Left forelimb (tissue), 1 donor: ENCODE data around the gene IQSEC1.
A peak's percentile ranks its signal among the peaks of the same experiment; 100 is the strongest.

Experiments
- DNase-seq: peaks from one replicate; pipeline ENCODE4 v3.0.0-alpha.2; 2018; ENCODE audit warnings: low spot score

Gene IQSEC1

DNA sequence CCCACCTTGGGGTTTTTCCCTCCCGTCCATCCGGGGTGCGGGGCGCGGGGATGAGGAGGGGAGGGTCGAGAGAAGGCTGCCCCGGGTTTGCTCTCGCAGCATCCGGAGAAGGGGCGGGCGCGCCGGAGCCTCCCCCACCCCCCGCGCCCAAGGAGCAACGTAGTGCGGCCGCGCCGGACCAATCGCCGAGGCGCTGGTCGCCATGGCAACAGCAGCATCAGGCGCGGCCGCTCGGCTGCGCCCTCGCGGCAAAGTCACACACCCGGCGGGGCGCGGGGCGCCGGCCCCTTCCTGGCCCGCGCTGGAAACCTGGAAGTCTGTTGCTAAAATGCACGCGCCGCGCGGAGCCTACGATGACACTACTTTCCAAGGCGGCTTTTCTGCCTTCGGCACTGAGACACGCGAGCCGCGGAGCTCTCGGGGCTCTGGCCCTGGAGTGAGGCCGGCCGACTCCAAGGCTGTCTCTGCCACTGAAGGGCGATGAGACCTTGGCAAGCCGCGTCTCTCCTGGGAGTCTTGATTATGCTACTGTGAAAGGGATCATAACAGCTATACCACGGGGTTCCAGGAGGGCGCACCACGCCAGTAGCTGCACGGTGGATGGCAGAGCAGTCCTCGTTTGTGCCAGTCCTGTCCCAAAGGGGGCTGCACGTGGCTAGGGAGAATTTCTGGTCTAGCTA lies at the start of gene IQSEC1:
Gene IQSEC1 (minus strand): TSS at position 104 of the 680 bp plus-strand sequence. CDS start 415 bp downstream, outside the sequence.
- DNase-seq: peak; percentile 76

DNA sequence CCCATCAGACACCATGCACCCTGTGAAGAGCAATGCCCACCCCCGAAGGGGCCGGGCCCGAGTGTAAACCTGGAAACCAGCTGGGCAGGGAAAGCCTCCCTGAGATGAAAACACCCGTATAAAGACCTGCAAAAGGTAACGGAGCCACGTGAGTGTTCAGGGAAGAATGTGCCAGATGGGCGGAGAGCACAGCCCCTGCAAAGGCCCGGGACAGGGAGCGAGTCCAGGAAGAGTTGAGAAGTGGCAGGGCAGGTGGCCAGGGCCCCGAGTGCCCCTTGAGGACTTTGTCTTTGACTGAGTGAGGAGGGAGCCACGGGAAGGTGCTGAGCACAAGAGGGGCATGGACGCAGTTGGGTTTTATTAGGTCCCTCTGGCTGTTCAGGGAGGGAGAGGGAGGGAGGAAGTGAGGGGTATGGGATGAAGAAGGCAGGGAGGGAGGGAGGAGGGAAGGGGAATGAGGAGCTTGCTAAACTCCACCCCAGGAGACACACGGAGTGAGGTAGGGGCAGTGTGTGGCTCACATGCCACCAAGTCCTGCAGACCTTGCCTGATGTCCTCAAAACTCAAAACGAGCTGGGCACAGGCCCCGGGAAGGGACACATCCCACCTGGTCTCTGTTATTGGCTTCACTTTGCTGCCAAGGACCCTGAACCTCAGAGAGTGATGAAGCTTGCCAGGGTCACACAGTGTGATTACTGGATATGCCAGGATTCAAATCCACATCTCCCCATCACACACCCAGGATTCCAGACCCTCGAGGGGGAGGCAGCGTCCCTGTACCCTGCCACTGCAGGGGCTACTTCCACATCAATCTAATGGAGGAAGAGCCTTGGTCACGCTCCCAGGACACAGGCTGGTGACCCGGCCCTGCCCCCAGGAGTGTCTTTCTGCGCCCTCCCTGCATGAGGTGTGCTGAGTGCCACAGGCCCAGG lies 49.1 kb upstream of the IQSEC1 start:
- peak; percentile 54 for DNase-seq

DNA sequence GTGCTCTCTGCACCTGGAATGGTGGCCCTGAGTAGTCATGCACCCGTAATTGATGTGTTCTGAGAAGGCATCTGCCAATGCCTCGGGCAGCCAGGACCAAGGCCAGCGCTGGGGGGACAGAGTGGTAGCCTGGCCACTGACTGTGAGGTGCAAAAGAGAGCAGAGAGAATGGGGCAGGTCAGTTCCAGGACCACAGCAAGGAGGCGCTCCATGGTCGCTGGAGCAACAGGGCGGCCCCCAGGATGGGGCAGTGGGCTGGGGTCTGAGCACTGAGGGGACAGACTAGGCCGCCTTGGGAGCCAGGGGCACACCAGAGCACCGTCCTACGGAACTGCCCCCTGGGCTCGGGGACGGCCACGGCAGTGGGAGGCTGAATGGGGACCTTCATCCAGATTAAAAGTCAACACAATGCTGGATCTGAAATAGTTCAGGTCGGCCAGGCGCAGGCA lies 48.3 kb upstream of the IQSEC1 start:
- DNase-seq: peak; percentile 40

DNA sequence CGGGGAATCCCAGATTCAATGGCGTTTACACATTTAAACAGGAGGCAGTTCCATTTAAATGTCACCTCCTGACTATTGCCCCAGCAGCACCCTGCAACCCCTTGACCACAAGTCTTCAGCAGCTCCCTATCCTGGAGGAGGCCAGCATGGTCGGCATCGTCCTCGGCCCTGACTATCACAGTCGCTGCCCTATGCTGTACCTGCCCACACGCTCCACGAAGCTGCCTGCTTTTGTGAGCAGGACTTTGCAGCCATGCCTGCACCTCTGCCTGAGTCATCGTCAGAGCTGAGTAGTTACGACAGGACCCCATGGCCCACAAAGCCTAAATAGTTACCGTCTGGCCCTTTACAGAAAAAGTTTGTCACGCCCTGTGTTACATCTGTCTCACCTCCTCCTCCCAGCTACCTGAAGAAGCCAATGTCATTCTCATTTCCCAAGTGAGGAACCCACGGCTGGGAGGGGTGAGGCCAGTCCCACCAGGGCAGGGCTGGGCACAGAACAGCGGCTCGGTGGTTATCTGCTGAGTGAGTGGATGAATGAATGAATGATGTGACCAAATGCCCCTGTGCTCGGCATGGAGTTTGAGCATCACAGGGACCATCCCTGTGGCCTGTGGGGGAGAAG lies 47.8 kb upstream of the IQSEC1 start:
- DNase-seq: peak; percentile 47

DNA sequence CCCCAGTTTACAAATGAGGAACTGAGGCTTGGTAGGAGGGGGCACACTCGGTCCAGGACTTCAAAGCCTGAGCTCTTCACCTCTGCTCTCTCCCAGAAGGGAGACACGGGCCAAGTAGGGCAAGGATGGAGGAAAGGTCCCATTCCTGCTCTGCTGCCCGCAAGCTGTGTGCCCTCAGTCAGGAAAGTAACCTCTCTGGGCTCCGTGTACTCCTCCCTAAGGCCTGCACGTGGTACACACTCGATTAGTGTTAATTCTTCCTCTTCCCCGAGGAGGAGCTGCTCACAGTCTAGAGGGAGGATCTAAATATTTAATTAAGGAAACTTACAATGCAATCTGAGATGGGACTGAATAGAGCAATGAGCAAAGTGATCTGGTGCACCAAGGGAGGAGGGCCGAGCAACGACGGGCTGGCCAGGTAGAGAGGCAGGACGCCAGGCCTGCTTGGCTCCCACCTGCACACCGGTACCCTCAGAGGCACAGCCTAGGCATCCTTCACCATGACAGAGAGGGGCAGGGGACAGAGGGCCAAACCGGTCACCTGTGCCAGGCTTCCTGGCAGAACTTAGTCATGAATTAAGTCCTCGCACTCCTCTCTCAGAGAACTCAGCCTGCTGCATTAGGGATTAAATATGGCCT lies 47.2 kb upstream of the IQSEC1 start:
- DNase-seq: peak; percentile 6

DNA sequence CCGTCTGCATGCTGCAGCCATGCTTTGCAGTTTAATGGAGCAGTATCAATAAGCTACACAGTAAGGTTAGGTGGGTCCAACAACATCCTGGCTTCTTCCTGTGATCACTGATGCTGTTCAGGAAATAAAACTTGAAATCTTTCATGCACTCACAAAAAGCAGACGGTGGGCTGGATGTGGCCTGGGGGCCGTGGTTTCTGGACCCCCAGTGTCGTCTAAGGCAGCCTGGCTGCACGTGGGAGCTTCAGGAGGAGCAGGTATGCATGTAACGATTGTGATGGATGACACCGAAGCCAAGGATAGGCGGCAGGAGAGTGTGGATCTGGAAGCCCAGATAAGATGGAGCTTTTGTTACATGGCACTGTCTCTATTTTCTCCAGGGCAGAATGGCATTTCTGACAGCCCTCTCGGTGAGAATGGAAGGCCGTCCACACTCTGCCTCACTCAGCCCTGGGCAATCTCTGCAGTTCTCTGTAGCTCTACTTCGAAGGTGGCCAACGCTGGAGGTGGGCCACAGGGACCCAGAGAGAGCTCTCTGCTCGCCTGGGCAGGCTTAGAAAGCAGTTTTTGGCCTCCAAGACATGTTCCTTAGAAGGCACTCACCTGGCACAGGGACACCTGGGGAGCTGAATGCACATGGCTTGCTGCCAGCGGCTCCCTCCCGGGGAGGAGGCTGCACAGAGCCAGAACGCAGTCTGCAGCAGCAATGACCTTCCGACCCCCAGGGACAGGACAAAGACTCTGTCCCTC lies 46.4 kb upstream of the IQSEC1 start:
- DNase-seq: peak; percentile 36

DNA sequence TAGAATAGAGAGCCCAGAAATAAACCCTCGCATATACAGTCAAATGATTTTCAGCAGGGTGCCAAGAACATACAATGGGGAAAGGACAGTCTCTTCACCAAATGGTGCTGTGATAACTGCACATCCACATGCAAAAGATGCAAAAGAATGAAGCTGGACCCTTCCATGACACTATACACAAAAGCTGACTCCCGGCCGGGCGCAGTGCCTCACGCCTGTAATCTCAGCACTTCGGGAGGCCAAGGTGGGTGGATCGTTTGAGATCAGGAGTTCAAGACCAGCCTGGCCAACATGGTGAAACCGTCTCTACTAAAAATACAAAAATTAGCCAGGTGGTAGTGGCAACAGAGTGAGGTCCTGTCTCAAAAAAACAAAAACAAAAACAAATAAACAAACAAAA lies 43.2 kb upstream of the IQSEC1 start:
- DNase-seq: peak; percentile 28

DNA sequence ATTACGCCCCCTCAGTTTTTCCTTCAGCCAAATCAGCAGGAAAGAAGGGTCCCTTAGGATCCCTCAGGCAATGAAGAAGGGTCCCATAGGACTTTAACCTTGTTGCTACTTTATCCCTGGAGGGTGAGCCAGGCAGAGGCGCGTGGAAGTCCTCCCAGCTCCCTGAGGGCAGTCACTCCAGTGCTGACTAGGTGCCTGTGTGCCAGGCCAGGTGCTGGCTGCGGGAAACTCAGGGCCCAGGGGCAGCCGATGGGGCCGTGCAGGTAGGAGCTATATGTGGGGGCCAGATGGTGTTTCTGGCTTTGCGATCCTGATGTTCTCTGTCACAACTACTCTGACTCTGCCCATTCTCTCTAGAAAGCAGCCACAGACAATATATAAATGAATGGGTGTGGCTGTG lies 42.8 kb upstream of the IQSEC1 start:
- no peak for DNase-seq

DNA sequence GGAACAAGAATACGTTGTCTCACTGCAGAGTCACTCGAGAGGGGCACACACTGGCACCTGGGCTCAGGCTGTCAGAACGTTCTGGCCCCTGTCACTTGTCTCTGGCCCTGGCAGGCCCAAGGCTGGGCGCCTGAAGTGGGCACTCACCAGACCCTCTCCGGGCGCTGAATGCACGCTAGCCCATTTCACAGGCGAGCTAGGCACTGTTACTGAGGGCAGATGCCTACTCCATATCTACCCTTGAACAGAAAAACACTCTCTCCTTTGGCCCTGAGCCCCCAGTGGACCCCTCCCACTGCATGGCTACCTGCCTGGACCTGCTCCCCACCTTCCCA lies 42.3 kb upstream of the IQSEC1 start:
- peak; percentile 28 for DNase-seq

DNA sequence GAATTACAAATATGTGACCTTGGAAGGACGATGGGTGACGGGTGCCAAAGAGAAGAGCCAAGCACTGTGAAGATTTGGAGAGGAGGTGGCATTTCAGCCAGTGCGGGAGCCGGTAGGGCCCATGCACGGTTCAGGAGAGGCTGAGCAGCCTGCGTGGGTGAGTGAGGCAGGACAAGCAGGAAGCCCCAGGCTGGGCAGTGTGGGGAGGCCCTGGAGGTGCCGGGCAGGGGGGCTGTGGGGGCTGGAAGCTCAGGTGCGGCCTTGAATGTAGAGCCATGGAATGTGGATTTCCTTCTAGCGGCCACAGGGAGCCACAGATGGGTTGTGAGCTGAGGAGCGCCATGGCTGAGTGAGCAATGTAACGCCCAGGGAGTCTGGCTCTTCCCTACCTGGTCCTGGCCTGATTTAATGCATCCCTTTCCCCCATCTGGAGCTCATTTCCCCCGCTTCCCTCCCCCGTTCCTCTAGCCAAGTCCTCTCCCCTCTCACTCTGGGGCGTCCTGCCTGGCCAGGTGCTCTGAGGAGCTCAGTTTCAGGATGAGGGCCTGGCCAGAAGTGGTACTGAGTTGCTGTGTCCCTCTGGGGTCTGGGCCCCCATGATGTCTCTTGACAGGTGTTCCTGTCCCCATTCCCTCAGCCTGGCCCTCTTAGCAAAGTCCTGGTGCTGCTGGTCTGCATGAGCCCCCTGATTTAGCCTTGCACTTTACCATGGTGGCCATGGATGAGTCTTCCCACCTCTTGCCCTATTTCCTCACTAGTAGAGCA lies 41.8 kb upstream of the IQSEC1 start:
- peak; percentile 53 for DNase-seq

DNA sequence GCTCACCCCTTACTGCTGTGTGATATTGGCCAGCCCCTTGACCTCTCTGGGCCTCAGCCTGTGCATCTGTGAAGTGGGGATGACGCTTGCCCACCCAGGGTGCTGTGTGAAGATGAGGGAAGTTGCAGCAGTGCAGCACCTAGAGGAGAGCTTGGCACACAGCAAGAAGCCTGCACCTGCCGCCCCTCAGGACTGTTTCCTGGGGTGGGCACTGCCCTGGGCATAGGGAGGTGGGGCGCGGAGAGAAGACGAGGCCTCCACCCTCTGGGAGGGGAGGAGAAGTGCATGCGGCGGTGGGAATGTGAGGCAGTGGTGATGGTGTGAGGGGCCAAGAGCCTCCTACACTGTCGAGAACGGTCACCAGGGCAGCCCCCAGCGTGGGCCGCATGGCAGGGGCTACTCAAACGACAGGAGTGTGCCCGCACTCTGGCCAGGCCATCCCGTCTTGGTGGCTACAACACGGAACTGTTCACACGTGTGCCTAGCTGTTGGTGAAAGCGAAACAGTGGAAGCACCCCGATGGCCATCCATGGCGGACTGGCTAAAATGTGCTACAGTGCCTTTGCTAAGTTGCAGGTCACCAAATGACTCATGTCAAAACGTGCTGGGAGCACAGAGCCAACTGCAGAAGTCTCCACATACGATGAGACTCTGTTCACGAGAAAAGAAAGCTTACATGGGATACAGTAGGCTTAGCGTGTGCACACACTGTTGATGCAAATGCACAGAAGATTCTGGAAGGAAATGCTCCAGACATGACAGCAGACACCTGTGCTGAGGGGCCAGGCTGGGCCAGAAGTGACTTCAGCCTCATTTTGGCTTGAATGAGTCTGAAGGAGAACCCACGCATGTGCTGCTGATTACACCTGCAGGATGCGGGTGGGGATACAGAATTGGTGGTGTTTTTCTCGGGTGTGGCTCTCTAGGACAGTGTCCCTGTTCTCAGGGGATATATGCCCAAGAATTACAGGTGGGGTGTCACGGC lies 40.4 kb upstream of the IQSEC1 start:
- peak; percentile 55 for DNase-seq

DNA sequence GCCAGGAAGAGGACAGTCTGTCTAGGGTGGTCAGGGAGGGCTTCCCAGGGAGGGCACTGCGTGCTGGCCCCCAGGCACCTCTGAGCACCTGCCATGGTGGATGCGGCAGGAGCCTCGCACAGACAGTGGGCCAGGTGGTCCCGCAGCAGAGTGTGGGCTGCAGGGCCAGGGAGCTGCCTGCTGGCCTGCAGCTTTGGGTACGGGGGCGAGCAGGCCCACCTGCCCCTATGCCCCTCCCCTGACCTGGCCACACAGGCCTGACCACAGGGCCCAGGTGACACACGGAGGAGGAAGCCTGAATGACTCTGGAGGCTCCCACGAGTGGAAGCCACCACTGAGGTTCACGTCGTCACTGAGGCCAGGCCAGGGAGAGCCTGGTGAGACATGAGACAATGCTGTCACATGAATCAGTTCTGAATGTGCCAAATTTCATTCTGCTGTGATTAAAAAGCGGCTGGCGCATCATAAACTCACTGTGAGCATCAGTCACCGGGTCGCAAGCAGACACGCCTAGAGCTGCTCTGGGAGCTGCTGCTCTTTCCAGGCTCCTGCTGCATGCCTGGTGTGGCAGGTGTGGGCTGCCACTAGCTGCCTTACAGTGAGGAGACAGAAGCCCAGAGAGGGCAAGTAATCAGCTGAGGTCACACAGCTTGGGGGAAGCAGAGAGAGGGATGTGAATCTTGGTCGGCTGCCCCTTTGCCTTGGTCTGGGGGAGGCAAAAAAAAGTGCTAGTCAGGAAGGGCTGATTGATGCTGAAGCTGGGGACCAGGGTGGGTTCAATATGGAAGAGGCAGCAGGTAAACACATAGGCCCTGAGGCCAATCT lies 39.5 kb upstream of the IQSEC1 start:
- DNase-seq: peak; percentile 28

DNA sequence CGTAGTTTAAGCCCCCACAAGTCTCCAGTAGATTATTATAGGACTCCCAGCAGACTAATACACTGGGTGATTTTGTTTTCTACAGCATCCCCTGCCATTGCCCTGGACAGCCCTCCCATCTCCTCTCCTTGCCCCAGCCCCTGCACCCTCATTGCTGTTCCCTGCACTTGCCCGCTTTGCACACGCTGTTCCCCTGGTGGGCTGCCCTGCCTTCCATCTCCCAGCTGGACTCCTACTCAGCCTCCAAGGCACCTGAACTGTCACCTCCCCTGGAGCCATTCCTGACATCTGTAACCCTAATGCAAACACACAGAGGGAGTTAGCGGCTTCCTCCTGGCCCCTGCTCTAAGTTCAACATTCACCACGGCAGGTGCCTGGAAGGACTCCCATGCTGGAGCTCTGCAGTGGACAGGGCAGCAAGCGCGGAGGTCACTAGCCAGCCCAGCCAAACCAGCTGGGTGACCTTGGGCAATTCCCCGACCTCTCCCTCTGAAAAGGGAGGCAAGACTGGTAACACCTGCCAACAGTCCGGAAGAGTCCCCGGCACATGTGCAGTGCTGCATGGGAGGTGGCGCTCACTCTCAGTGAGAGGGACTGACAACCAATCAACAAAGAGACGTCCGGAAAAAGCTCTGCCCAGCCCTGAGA lies 38.8 kb upstream of the IQSEC1 start:
- DNase-seq: peak; percentile 57

DNA sequence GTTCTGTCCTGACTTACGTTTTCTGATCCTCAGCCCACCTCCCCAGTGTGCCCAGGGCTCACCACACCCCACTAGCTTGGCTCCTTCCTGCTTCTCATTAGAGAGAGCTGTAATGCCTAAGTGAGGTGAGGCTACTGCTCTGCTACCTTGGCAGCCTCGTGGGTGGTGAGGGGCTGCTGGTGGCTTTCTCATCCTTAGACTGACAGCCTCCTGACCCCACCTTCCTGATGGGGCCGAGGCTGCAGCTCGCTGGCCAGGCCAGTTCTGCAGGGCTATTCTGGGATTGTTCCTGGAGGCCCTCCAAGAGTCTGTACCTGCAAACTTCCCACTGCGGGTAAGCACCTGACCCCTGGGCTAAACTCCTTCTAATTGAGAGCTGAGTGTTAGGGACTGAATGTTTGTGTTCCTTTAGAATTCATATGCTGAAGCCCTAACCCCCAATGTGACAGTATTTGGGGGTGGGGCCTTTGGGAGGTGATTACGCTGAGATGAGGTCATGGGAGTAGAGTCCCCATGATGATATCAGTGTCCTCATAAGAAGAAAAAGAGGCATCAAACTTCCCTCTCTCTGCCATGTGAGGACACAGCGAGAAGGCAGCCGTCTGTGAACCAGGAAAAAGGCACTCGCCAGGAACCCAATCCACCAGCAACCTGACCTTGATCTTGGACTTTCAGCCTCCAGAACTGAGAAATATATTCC lies 38.1 kb upstream of the IQSEC1 start:
- no peak for DNase-seq

DNA sequence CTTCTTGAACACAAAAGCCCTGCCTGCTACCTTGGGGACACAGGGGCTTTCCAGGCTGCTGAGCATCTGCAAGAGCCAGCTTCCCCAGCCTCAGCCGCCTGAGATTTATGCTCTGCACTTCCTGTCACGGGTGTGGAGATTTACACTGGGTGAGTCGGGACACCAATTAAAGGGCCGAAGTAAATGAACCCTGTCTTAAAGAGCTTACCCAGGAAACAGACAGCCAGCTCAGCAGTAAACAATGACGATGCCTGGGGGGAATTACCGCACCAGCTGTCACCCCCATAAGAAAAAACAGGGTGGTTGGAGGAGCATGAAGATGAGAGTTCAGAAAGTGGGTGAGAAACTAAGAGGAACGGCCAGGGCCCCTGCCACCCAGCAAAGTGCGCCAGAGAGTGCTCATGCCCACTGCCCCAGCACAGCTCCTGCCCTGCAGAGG lies 37.5 kb upstream of the IQSEC1 start:
- peak; percentile 33 for DNase-seq

DNA sequence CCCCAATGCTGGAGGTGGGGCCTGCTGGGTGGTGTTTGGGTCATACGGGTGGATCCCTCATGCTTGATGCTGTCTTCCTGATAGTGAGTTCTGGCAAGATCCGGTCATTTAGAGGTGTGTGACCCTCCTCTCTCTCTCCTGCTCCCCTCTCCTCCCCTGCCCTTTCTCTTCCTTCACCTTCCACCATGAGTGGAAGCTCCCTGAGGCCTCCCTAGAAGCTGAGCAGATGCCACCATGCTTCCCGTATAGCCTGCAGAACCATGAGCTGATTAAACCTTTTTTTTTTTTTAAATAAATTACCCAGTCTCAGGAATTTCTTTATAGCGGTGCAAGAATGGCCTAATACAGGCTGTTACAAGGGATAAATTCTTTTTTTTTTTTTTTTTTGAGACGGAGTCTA lies 36.3 kb upstream of the IQSEC1 start:
- no peak for DNase-seq

DNA sequence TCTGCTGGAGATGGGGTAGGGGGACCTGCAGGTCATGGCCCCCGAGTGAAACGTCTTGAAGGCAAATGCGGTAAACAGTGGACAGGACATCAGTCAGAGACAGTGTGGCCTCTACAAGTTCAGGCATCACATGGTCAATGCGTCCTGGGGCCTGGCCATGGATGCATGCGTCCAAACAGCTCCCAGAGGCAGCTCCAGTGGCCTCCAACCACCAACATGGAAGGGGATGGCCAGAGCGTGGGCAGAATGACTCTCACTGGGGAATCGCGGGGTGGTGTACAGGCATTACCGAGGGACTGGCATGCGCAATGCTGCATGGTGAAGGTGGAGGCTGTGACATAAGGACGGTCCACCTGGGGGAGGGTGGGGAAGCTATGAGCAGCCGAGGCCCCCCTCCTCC lies 35.6 kb upstream of the IQSEC1 start:
- DNase-seq: peak; percentile 41
